K562 (cell line): ENCODE data around the gene CCDC196. TPM values are rescaled to one million over a fixed set of nuclear protein-coding genes. Genes with fewer than 3 reads are reported as not detected.
A peak's percentile ranks its signal among the peaks of the same experiment; 100 is the strongest.

Source experiments
- ARHGAP35 ChIP-seq: fragments of 450-650 bp; IDR thresholded peaks from 2 replicates; pipeline ENCODE4 v1.6.1; 2018; ENCODE audit not compliant: partially characterized antibody
- DPF2 ChIP-seq: fragments of 450-650 bp; IDR thresholded peaks from 2 replicates; pipeline ENCODE4 v1.6.1; 2016
- EWSR1 ChIP-seq: fragments of 450-650 bp; IDR thresholded peaks from 2 replicates; pipeline ENCODE4 v1.6.1; 2018; ENCODE audit warnings: borderline replicate concordance, mild to moderate bottlenecking, low read depth, moderate library complexity; ENCODE audit not compliant: partially characterized antibody
- NBN ChIP-seq: fragments of 450-650 bp; IDR thresholded peaks from 2 replicates; pipeline ENCODE4 v1.6.1; 2016; ENCODE audit warnings: low read depth, mild to moderate bottlenecking
- NR2C2 ChIP-seq, 2 experiments: fragments of 200-800 bp in 1 of 2; sonication (Bioruptor generic) in 1 of 2; sonication (generic) in 1 of 2; formaldehyde crosslinking in 1 of 2; IDR thresholded peaks; 2 replicates each; pipeline versions ENCODE4 v1.6.1 to v1.8.0; 2016 to 2022; ENCODE audit warnings: mild to moderate bottlenecking in 1 of 2, missing compliant biosample characterization in 1 of 2, missing genetic modification characterization in 1 of 2, missing genetic modification reagents in 1 of 2
- RAD21 ChIP-seq, 2 experiments: fragments of 250-450 bp in 1 of 2; fragments of 450-650 bp in 1 of 2; sonication (Bioruptor Pico) in 1 of 2; formaldehyde crosslinking in 1 of 2; IDR thresholded peaks in 1 of 2; conservative IDR thresholded peaks in 1 of 2; 2 replicates each; pipeline versions ENCODE4 v1.4.0 to v1.8.0; 2020 to 2022; ENCODE audit warnings: mild to moderate bottlenecking in 2 of 2, moderate library complexity in 1 of 2
- RBM22 ChIP-seq: fragments of 200-400 bp; formaldehyde crosslinking; IDR thresholded peaks from 2 replicates; pipeline ENCODE4 v1.6.1; 2018; ENCODE audit warnings: low read length, low read depth; ENCODE audit not compliant: poor library complexity, severe bottlenecking
- REST ChIP-seq, 2 experiments: fragments of 450-650 bp; formaldehyde crosslinking in 1 of 2; IDR thresholded peaks; 2 replicates each; pipeline versions ENCODE4 v1.4.0 to v1.6.1; 2014 to 2020; ENCODE audit warnings: mild to moderate bottlenecking in 2 of 2, borderline replicate concordance in 1 of 2, low read depth in 1 of 2
- SIN3B ChIP-seq: fragments of 450-650 bp; IDR thresholded peaks from 2 replicates; pipeline ENCODE4 v1.6.1; 2017; ENCODE audit warnings: low read depth, mild to moderate bottlenecking, moderate library complexity
- SLC30A9 ChIP-seq: fragments of 250-450 bp; sonication (Bioruptor Pico); IDR thresholded peaks from 2 replicates; pipeline ENCODE4 v1.8.0; 2022; ENCODE audit warnings: mild to moderate bottlenecking, moderate library complexity
- TAL1 ChIP-seq: fragments of 450-650 bp; IDR thresholded peaks from 2 replicates; pipeline ENCODE4 v1.6.1; 2016; ENCODE audit warnings: mild to moderate bottlenecking
- ZBTB12 ChIP-seq: fragments of 250-450 bp; sonication (Bioruptor Pico); IDR thresholded peaks from 2 replicates; pipeline ENCODE4 v1.4.0; 2020
- ZKSCAN1 ChIP-seq: fragments of 150-350 bp; IDR thresholded peaks from 2 replicates; pipeline ENCODE4 v1.6.1; 2016; ENCODE audit warnings: low read depth, low read length
- ZNF398 ChIP-seq: fragments of 250-450 bp; sonication (Bioruptor Pico); IDR thresholded peaks from 2 replicates; pipeline ENCODE4 v1.8.0; 2021; ENCODE audit warnings: moderate library complexity, mild to moderate bottlenecking, inconsistent platforms
- ZNF778 ChIP-seq: fragments of 450-650 bp; formaldehyde crosslinking; IDR thresholded peaks from 2 replicates; pipeline ENCODE4 v1.4.0; 2020; ENCODE audit warnings: mild to moderate bottlenecking, moderate library complexity
- polyA plus RNA-seq, 8 experiments: library from polyadenylated mRNA; depleted of rRNA in 4 of 8; stranded (reverse) in 5 of 8; unstranded in 3 of 8; fragments of >200 nt; fragmentation: Nextera tagmentation in 2 of 8; fragmentation: Illumina TruSeq in 1 of 8; extraction: Ambion mirVana in 2 of 8; extraction: Trizol in 1 of 8; gene quantifications; 2 replicates each; pipeline versions ENCODE4 v1.2.1 to v1.2.3, GENCODE V29; 2011 to 2014; ENCODE audit warnings: inconsistent platforms in 1 of 8, missing spikeins in 1 of 8
- total RNA-seq, 7 experiments: library from RNA; depleted of rRNA in 6 of 7; stranded (reverse); fragments of >200 nt in 6 of 7; fragmentation: Illumina TruSeq in 2 of 7; extraction: Trizol in 2 of 7; gene quantifications; 2 replicates each; pipeline versions ENCODE4 v1.2.1 to v1.2.3, GENCODE V29; 2011 to 2021; ENCODE audit warnings: low replicate concordance in 1 of 7

Gene CCDC196
- total and polyA plus RNA-seq, 9 of the 15 experiments (the other 6 are each of a cell fraction or from before 2014, with no cell fraction given) = not detected

- TF ChIP-seq ZNF778 = no peak
- TF ChIP-seq RAD21 (CRISPR knock-in tag; conservative IDR thresholded peaks at IDR 0.05 in 1 of 2, IDR thresholded peaks at IDR 0.05 in 1 of 2) = peak; percentile 42 to 66
- no peak for TF ChIP-seq DPF2
- no peak for TF ChIP-seq NBN
- no peak for TF ChIP-seq ZNF398 (CRISPR knock-in tag)
- TF ChIP-seq ZBTB12 (CRISPR knock-in tag) = no peak
- no peak for TF ChIP-seq RBM22
- no peak for TF ChIP-seq ARHGAP35
- TF ChIP-seq NR2C2 (CRISPR knock-in tag; IDR thresholded peaks at IDR 0.05) = no peak
- TF ChIP-seq NR2C2 (tag; IDR thresholded peaks at IDR 0.05) = no peak
- TF ChIP-seq SLC30A9 = no peak
- TF ChIP-seq TAL1 = no peak
- TF ChIP-seq SIN3B = no peak
- no peak for TF ChIP-seq EWSR1
- TF ChIP-seq REST (IDR thresholded peaks at IDR 0.05; ENCODE audit: borderline replicate concordance) = peak; percentile 47; the same call in 1 of the 2 replicates
- TF ChIP-seq REST (CRISPR knock-in tag; IDR thresholded peaks at IDR 0.05; ENCODE audit: low read depth) = no peak
- no peak for TF ChIP-seq ZKSCAN1
Observed at GRCh38 chr14:66495218-66496098, 9.3 kb downstream of the CCDC196 start (continued).
